T follicular helper cell (primary cell): ENCODE data around the gene DMD.
"Not testable (repeated sequence)": the region's sequence is repeated elsewhere in the genome, so short reads cannot be mapped to it uniquely, and the experiment has no call there.

Experiments
- DNase-seq: peaks from one replicate; pipeline ENCODE4 v3.0.0-alpha.2; 2020; ENCODE audit warnings: low read depth

DMD gene

DNA sequence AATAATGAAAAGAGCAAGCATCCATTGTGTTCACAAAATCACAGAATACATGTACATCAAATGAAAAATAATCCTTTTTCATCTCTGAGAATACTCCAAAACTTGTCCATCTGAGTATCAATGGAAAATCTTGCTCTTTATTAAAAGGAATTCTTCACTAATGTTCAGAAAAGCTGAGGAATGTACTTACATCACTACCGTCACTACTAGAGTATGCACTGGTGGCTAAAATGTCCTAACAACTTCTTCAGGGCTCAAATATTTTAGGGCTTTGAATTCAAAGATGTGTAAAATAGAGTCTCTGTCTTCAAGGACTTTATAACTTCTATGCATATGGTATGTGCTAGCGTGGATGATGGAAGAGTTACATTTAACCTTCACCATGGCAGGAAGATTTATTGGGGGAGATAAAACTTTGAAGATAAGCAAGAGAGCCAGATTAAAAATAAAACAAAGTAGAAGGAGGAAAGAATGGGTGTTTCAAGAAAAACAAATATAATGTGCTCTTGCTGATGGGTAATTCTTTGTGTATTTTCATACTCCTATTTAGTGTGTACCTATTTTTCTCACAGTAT is 55.1 kb downstream of the DMD start:
- DNase-seq: no peak

DNA sequence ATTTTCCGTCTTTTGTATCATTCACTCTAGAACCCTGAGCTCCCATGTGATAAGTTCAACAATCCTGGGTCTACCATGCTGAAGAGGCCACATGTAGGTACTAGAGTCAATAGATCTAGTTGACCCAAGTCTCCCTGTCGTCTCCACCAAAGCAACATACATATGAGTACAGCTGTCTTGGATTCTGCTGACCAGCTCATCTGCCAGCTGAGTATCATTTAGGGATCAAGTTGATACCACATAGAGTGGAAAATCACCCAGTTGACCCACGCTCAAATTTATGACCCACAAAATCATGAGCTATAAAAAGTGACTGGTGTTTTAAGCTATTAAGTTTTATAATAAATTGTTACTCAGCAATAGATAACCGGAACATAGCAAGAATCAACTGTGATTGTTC is 61.8 kb downstream of the DMD start:
- no peak for DNase-seq

DNA sequence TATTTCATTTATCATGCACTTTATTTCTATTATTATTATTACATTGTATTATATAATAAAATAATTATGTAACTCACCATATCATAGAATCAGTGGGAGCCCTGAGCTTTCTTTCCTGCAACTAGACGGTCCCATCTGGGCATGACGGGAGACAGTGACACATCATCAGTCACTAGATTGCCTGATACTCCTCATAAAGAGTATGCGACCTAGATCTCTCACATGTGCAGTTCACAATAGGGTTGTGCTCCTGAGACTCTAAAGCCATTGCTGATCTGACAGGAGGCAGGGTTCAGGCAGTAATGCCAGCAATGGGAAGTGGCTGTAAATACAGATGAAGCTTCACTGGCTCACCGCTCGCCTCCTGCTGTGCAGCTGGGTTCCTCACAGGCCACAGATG is 62.3 kb downstream of the DMD start:
- DNase-seq: no peak

DNA sequence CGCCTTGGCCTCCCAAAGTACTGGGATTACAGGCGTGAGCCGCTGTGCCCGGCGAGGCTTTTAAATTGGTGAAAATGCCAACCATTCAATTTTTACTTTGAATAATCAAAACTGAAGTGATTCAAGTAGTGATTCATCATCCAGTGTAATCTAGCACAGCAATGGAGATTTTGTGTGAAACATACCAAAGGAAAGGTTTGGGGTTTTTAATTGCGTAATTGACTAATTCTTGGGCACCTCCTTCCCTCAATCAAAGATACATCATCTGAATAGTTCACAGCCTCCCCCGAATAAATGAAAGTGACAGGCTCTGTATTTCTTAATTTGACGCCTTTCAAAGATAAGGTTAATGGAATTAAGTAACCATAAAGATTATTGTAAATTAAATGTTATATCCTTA is 69.0 kb downstream of the DMD start:
- no peak for DNase-seq

GRCh38 chrX:33138677-33139249 is 72.6 kb downstream of the DMD start:
- no peak for DNase-seq

GRCh38 chrX:33134164-33134563 is 77.2 kb downstream of the DMD start:
- DNase-seq: no peak

- no peak for DNase-seq
These were observed 78.0 kb downstream of the DMD start for GRCh38 chrX:33133320-33133719.

DNA sequence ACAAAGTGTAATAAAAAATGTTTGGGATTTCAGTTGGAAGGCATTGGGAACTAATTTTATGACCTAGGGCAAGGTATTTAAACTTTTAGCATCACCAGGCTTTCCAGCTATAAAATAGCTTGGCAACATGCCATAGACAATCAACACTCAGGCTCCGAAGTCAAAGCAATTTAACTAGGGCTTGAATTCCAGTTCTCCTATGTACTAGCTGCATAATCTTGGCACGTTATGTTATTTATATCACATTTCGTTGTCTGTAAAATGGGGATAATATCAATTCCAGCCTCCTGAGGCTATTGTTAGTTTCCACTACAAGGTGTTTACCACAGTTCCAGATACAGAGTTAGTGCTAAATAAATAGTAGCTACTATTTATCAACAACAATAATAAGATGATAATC is 78.8 kb downstream of the DMD start:
- DNase-seq: no peak

- DNase-seq: no peak
These were observed 81.7 kb downstream of the DMD start for GRCh38 chrX:33129607-33130006.

GRCh38 chrX:33128048-33128805 is 83.1 kb downstream of the DMD start:
- no peak for DNase-seq

DNA sequence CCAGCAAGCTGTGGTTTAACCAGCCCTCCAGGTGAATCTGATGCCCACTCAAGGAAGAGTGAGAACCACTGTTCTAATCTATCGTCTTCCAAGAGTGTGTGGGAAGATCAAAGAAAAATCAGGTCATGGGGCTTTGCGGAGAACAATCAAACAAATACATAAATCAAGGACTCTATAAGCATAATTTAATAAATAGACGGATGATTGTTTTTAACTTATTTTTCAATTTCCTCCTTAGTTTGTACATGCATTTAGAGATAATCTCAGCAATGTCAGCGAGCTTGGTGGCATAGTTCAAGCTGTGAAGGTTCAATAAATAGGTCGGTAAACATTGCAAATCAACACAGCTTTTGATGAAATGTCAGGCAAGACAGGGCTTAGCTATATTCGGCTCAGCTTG is 84.9 kb downstream of the DMD start:
- no peak for DNase-seq

- no peak for DNase-seq
These were observed 101.5 kb downstream of the DMD start for GRCh38 chrX:33109858-33110257.

DNA sequence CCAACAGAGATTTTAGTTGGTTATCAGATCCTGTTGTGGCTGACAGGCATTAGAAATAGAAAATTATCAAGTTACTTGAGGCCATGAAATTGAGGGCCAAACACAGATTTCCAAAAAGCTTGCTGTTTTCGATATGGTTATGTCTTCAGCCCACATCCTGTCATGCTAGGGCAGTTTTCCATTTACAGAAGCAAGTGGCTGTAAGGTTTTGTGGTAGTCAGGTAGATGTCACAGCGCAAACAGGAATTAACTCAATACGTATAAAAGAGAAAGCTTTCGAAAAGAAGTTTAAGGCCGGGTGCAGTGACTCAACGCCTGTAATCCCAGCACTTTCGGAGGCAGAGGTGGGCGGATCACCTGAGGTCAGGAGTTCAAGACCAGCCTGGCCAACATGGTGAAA is 104.6 kb downstream of the DMD start:
- no peak for DNase-seq

DNA sequence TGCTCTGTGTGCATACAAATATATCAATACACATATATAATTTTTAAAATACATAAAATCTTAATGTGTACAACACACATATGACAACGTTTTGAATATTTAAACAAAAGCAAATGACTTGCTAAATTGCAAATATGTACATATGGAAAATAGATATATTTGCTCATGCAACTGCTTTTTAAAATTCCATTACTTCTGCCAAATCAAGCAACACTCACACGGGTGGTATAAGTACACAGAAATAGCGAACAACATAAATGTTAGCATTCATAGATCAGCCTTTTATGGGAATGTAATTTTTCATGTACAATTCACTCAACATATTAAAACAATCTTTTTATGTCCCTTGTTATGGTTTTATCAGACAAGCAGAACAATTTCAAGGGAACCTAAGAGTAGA is 116.3 kb downstream of the DMD start:
- DNase-seq: no peak

GRCh38 chrX:33087411-33087810 is 123.9 kb downstream of the DMD start:
- no peak for DNase-seq

DNA sequence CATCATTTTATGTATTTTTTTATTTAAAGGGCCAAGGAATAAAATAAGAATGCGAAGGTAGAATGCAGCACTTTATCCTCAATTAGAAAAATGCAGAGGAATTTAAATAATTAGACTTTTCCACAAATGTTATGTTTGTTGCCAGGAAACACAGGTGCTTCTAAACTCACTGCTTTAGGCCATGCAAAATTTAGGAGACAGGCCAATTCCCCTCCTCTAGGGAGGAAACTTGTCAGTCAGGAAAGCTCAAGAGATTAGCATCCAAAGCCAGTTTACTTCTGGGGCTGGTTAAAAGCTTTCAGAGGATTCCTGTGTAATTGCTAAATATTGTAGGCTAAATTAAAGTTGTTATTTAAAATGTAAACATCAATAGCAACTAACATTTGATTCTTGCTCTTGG is 124.5 kb downstream of the DMD start:
- DNase-seq: no peak

- DNase-seq: no peak
These were observed 129.0 kb downstream of the DMD start for GRCh38 chrX:33082371-33082770.

GRCh38 chrX:33078273-33078672 is 133.1 kb downstream of the DMD start:
- DNase-seq: no peak

GRCh38 chrX:33073660-33074059 is 137.7 kb downstream of the DMD start:
- not testable (repeated sequence) for DNase-seq

DNA sequence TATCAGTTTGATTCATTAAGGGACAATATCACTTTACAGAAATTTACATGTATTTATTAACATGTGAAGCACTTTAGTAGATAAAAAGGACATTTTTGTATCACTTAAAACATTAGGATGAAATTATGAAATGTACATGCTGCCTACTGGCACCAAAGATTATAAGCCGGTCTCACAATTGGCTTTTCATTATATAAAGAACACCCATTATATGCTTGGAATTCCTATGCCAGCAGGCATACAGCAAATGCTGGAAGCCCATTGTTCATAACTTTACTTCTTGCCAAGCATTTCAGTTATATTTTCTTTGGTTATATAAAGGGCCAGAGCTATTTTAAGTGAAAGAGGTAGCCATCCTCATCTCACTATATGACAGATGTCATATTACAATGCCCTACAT is 145.9 kb downstream of the DMD start:
- DNase-seq: no peak

DNA sequence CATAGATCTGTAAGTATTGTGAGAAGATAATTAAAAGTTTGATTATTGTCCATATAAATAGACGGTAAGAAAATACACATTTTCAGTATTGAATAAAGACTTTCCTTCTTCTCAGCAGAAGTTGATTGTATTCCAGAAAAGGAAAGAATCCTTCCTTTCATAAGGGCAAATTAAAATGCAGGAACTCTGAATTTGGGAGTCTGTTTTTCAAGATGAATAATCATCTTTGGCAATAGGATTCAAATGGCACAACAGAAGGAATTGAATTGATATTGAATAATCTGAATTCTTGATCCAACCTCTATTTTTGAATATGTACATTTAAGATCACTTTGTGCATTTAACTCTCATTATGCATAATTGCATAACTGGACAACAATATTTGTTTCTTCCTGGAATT is 149.3 kb downstream of the DMD start:
- DNase-seq: no peak

DNA sequence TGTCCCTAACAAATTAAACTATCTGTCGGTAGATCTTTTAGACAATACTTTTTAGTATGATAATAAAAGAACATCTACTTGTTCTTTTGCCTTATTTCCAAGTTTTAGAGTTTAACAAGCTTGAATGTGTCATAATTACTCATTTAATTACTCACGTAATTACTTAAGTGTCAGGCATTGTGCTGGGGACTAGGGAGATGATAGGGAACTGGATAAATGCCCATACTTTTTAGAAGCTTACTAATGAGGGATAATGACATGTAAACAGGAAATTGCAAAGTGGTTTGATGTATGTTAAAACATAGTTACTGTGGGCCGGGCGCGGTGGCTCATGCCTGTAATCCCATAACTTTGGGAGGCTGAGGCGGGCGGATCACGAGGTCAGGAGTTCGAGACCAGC is 158.3 kb downstream of the DMD start:
- DNase-seq: no peak

GRCh38 chrX:33045882-33046281 is 165.5 kb downstream of the DMD start:
- DNase-seq: no peak

- no peak for DNase-seq
These were observed 166.1 kb downstream of the DMD start for GRCh38 chrX:33045245-33045644.
